HG03066 (cell line): ENCODE data around the gene PSMG4.

Experiments used
- ATAC-seq: cut with Tn5 transposase; IDR thresholded peaks from one replicate; pipeline ENCODE4 v1.9.1; 2021; ENCODE audit warnings: low read depth; ENCODE audit not compliant: unreplicated experiment

PSMG4 gene

GRCh38 chr6:3287976-3288707 is 29.4 kb downstream of the PSMG4 start:
- ATAC-seq: no peak

- no peak for ATAC-seq
These were observed 30.2 kb downstream of the PSMG4 start for GRCh38 chr6:3288711-3289663.

GRCh38 chr6:3289664-3290055 is 30.9 kb downstream of the PSMG4 start:
- ATAC-seq: no peak

GRCh38 chr6:3290149-3290930 is 31.6 kb downstream of the PSMG4 start:
- no peak for ATAC-seq

- no peak for ATAC-seq
These were observed 32.1 kb downstream of the PSMG4 start for GRCh38 chr6:3290931-3291211.

GRCh38 chr6:3291346-3291745 is 32.6 kb downstream of the PSMG4 start:
- ATAC-seq: no peak

GRCh38 chr6:3291987-3292386 is 33.2 kb downstream of the PSMG4 start:
- ATAC-seq: no peak

GRCh38 chr6:3292431-3293197 is 33.9 kb downstream of the PSMG4 start:
- ATAC-seq: no peak

- no peak for ATAC-seq
These were observed 34.8 kb downstream of the PSMG4 start for GRCh38 chr6:3293271-3294155.

- ATAC-seq: no peak
These were observed 35.6 kb downstream of the PSMG4 start for GRCh38 chr6:3294396-3294795.

- no peak for ATAC-seq
These were observed 36.4 kb downstream of the PSMG4 start for GRCh38 chr6:3294921-3295871.

- no peak for ATAC-seq
These were observed 37.3 kb downstream of the PSMG4 start for GRCh38 chr6:3296078-3296477.

GRCh38 chr6:3296537-3296936 is 37.8 kb downstream of the PSMG4 start:
- ATAC-seq: no peak

GRCh38 chr6:3297006-3297405 is 38.3 kb downstream of the PSMG4 start:
- no peak for ATAC-seq

GRCh38 chr6:3297909-3298308 is 39.2 kb downstream of the PSMG4 start:
- ATAC-seq: no peak

GRCh38 chr6:3299221-3299620 is 40.5 kb downstream of the PSMG4 start:
- no peak for ATAC-seq

- no peak for ATAC-seq
These were observed 42.8 kb downstream of the PSMG4 start for GRCh38 chr6:3301506-3301905.

- no peak for ATAC-seq
These were observed 45.2 kb downstream of the PSMG4 start for GRCh38 chr6:3303795-3304411.
